ENCODE results near the gene PIGN.

GRCh38 chr18:62165583-62165982, 21.3 kb downstream of the PIGN start:
- no peak for TF ChIP-seq CTCF (IDR thresholded peaks at IDR 0.05; ENCODE audit: poor library complexity, severe bottlenecking)
- no peak for TF ChIP-seq EP300 (conservative IDR thresholded peaks at IDR 0.05; ENCODE audit: poor library complexity, severe bottlenecking)

All from neural cell (in vitro differentiated cells).